GM21515 (cell line): ENCODE data around the gene CPLANE1.

Experiments
- ATAC-seq: cut with Tn5 transposase; IDR thresholded peaks from one replicate; pipeline ENCODE4 v1.9.1; 2021; ENCODE audit not compliant: unreplicated experiment

Gene CPLANE1

DNA sequence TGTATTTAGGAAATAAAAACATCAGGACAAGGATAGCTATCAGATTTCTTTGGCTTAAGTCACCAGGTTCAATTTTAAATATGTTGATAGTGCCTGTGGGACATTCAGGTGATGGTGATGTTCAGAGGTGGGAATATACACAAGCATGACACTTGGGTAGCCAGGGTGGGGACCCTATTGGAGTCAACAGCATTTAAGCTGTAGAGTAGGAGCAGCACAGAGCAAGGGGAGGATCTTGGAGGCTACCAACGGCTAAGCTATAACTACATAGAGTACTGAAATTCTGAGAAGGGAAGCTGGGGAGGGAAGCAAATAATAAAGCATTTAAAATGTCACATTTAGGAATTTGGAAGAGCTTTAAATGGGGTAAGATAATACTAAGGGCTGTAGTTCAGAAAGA, 177.7 kb downstream of the CPLANE1 start:
- ATAC-seq = no peak

DNA sequence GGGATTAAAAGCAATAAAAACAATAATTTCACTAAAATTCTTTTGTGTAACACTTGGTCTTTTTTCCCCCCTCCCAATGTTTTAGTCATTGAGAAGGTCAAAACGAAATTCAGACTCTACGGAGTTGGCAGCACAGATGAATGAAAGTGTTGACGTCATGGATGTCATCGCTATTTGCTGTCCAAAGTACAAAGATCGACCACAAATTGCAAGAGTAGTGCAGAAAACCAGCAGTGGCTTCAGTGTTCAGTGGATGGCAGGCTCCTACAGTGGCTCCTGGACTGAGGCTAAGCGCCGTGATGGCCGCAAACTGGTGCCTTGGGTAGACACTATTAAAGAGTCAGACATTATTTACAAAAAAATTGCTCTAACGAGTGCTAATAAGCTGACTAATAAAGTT, 184.7 kb downstream of the CPLANE1 start:
- ATAC-seq = no peak

DNA sequence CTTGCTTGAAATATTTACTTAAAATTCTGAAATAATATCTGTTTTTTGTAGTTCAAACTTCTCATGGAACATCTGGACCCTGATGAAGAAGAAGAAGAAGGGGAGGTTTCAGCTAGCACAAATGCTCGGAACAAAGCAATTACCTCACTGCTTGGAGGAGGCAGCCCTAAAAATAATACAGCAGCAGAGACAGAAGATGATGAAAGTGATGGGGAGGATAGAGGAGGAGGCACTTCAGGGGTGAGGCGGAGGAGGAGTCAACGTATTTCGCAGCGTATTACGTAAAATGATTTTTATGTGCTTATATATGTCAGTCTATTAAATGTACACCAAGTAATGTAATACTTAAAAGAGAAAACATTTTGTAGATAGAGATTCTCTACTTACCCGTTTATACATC, 185.4 kb downstream of the CPLANE1 start:
- ATAC-seq = no peak

DNA sequence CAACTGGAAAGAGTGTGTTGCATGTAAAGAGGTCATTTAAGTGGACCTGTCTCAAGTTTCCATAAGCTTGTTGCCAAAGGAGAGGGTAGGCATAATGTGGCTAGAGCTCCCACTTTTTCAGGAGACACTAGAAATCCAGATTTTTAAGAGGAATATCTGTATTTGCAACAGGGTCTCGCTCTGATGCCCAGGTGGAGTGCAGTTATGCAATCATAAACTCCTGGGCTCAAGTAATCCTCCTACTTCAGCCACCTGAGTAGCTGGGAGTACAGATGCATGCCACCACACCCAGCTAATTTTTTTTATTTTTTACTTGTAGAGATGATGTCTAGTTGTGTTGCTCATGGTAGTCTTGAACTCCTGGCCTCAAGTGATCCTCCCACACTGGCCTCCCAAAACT, 189.1 kb downstream of the CPLANE1 start:
- no peak for ATAC-seq

DNA sequence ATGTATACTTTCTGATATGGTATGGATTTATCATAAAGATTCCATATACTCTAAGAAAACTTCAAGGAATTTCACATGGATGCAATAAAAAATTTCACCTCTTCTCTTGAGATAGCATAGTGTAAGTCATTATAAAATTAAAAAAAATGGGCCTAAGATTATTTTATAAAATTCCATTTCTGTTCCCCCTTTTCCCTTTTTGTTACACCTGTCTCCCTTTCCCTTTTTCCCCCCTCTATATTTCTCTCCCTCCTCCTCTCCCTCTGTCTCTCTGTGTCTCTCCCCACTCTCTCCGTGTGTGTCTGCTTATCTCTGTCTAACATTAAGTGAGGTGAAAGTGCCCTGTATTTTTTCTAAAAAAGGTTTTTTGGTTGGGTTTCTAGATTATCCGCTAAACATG, 192.4 kb downstream of the CPLANE1 start:
- no peak for ATAC-seq
